WTC11 (cell line): ENCODE measurements around the gene PLPP3. TPM values are rescaled to one million over a fixed set of nuclear protein-coding genes. Genes with fewer than 3 reads are reported as not detected.
A peak's percentile ranks its signal among the peaks of the same experiment; 100 is the strongest.

Experiments used
- ATAC-seq: fragments of 200-7000 bp; cut with Tn5 transposase; 2 replicates; pipeline ENCODE4 v1.10.0; 2021; ENCODE audit warnings: mild to moderate bottlenecking, moderate library complexity
- CTCF ChIA-PET: fragments of 300-600 bp; sonication (Branson Sonifier 250); formaldehyde crosslinking; loops from one replicate; lab custom pipeline; 2021; ENCODE audit warnings: antibody characterized with exemption; lab: Charles Lee
- POLR2A ChIA-PET: fragments of 350-600 bp; sonication (Branson Sonifier 250); formaldehyde crosslinking; loops from one replicate; lab custom pipeline; 2021; ENCODE audit warnings: antibody characterized with exemption; lab: Charles Lee
- DNase-seq: peaks from one replicate; pipeline ENCODE4 v3.0.0; 2021; ENCODE audit warnings: low spot score
- H3K27ac Mint-ChIP-seq: 2 replicates; pipeline ENCODE4 v1.8.0; 2021; ENCODE audit warnings: mixed read lengths
- H3K27me3 Mint-ChIP-seq: 2 replicates; pipeline ENCODE4 v1.8.0; 2021; ENCODE audit warnings: low read depth, mild to moderate bottlenecking, moderate library complexity, mixed read lengths
- H3K36me3 Mint-ChIP-seq: 2 replicates; pipeline ENCODE4 v1.8.0; 2021; ENCODE audit warnings: mixed read lengths
- H3K4me1 Mint-ChIP-seq: 2 replicates; pipeline ENCODE4 v1.8.0; 2022; ENCODE audit warnings: mixed read lengths
- H3K4me3 Mint-ChIP-seq: 2 replicates; pipeline ENCODE4 v1.8.0; 2021; ENCODE audit warnings: mild to moderate bottlenecking, moderate library complexity, mixed read lengths
- H3K9me3 Mint-ChIP-seq: 2 replicates; pipeline ENCODE4 v1.8.0; 2021; ENCODE audit warnings: mixed read lengths
- AFF4 ChIP-seq: sonication (generic); formaldehyde crosslinking; IDR thresholded peaks from 2 replicates; pipeline ENCODE4 v1.8.1; 2023; ENCODE audit warnings: mild to moderate bottlenecking, missing genetic modification reagents, borderline replicate concordance
- ATF2 ChIP-seq: sonication (generic); formaldehyde crosslinking; IDR thresholded peaks from 2 replicates; pipeline ENCODE4 v1.8.1; 2022; ENCODE audit warnings: low read depth, missing genetic modification reagents, borderline replicate concordance
- ATF6 ChIP-seq: sonication (generic); formaldehyde crosslinking; IDR thresholded peaks from 2 replicates; pipeline ENCODE4 v1.8.1; 2023; ENCODE audit warnings: mild to moderate bottlenecking, missing genetic modification reagents
- FOXJ3 ChIP-seq: sonication (generic); formaldehyde crosslinking; IDR thresholded peaks from 2 replicates; pipeline ENCODE4 v1.9.0; 2021; ENCODE audit warnings: missing genetic modification reagents, mild to moderate bottlenecking, borderline replicate concordance
- GABPB1 ChIP-seq: sonication (generic); formaldehyde crosslinking; IDR thresholded peaks from 2 replicates; pipeline ENCODE4 v1.8.1; 2023; ENCODE audit warnings: mild to moderate bottlenecking, missing genetic modification reagents
- GRHL2 ChIP-seq: fragments of 250-450 bp; sonication (Bioruptor Pico); IDR thresholded peaks from 2 replicates; pipeline ENCODE4 v1.8.0; 2022; ENCODE audit warnings: mild to moderate bottlenecking, moderate library complexity; ENCODE audit not compliant: insufficient replicate concordance, severe bottlenecking
- MAX ChIP-seq: sonication (generic); formaldehyde crosslinking; IDR thresholded peaks from 2 replicates; pipeline ENCODE4 v1.8.0; 2022; ENCODE audit warnings: mild to moderate bottlenecking, missing genetic modification reagents
- MXD4 ChIP-seq: fragments of 250-450 bp; sonication (Bioruptor Pico); IDR thresholded peaks from 2 replicates; pipeline ENCODE4 v1.8.0; 2021; ENCODE audit warnings: mild to moderate bottlenecking, moderate library complexity, borderline replicate concordance
- PRDM15 ChIP-seq: sonication (generic); formaldehyde crosslinking; IDR thresholded peaks from 2 replicates; pipeline ENCODE4 v1.8.0; 2022; ENCODE audit warnings: missing genetic modification reagents
- PREB ChIP-seq: sonication (generic); formaldehyde crosslinking; IDR thresholded peaks from 2 replicates; pipeline ENCODE4 v1.8.1; 2022; ENCODE audit warnings: mild to moderate bottlenecking, missing genetic modification reagents, moderate library complexity, borderline replicate concordance
- TCF7 ChIP-seq: sonication (generic); formaldehyde crosslinking; IDR thresholded peaks from 2 replicates; pipeline ENCODE4 v1.8.0; 2022; ENCODE audit warnings: mild to moderate bottlenecking, low read depth, missing genetic modification reagents, moderate library complexity
- USF2 ChIP-seq: sonication (generic); formaldehyde crosslinking; IDR thresholded peaks from 2 replicates; pipeline ENCODE4 v1.8.1; 2023; ENCODE audit warnings: mild to moderate bottlenecking, missing genetic modification reagents, moderate library complexity
- ZNF121 ChIP-seq: sonication (generic); formaldehyde crosslinking; IDR thresholded peaks from 2 replicates; pipeline ENCODE4 v1.8.0; 2023; ENCODE audit warnings: missing genetic modification reagents
- ZNF263 ChIP-seq: sonication (generic); formaldehyde crosslinking; IDR thresholded peaks from 2 replicates; pipeline ENCODE4 v1.8.1; 2022; ENCODE audit warnings: low read depth, mild to moderate bottlenecking, moderate library complexity, missing genetic modification reagents
- ZNF416 ChIP-seq: fragments of 250-450 bp; sonication (Bioruptor Pico); IDR thresholded peaks from 2 replicates; pipeline ENCODE4 v1.9.0; 2021; ENCODE audit warnings: mild to moderate bottlenecking, inconsistent platforms
- ZNF423 ChIP-seq: fragments of 250-450 bp; sonication (Bioruptor Pico); IDR thresholded peaks from 2 replicates; pipeline ENCODE4 v2.1.2; 2022; ENCODE audit warnings: mild to moderate bottlenecking, moderate library complexity
- ZSCAN18 ChIP-seq: fragments of 250-450 bp; sonication (Bioruptor Pico); IDR thresholded peaks from 2 replicates; pipeline ENCODE4 v2.1.2; 2022; ENCODE audit warnings: mild to moderate bottlenecking, moderate library complexity
- total RNA-seq: library from RNA; stranded (reverse); gene quantifications from 3 replicates; pipeline ENCODE4 v1.2.3, GENCODE V29; 2021

PLPP3 gene
- total RNA-seq, 1 experiment from 2014 or later = 31.0 TPM

GRCh38 chr1:56461158-56462127 lies 117.9 kb downstream of the PLPP3 start:
- TF ChIP-seq MAX = no peak
- peak; percentile 78 for TF ChIP-seq GABPB1 (CRISPR knock-in tag)
- no peak for TF ChIP-seq ZNF263 (CRISPR knock-in tag)
- peak overlapping the region; percentile 3 for H3K27ac Mint-ChIP-seq
- POLR2A ChIA-PET = no interaction called here
- CTCF ChIA-PET = no interaction called here
- H3K4me3 Mint-ChIP-seq = no peak overlapping the region
- peaks cover 5% of the 10 kb centered on the region; the same call in 1 of the 2 replicates for H3K9me3 Mint-ChIP-seq
- H3K36me3 Mint-ChIP-seq = no peaks in the 10 kb centered on the region
- H3K27me3 Mint-ChIP-seq = no peaks in the 10 kb centered on the region
- H3K4me1 Mint-ChIP-seq = peaks cover 16% of the 10 kb centered on the region
- ATAC-seq (peak; percentile 89), DNase-seq (peak; percentile 16)

GRCh38 chr1:56459260-56459659 lies 120.1 kb downstream of the PLPP3 start:
- no peak overlapping the region for H3K27ac Mint-ChIP-seq
- POLR2A ChIA-PET = no interaction called here
- peaks cover 5% of the 10 kb centered on the region; the same call in 1 of the 2 replicates for H3K9me3 Mint-ChIP-seq
- H3K4me1 Mint-ChIP-seq = peaks cover 16% of the 10 kb centered on the region
- H3K36me3 Mint-ChIP-seq = no peaks in the 10 kb centered on the region
- CTCF ChIA-PET = no interaction called here
- DNase-seq = no peak
- H3K27me3 Mint-ChIP-seq = no peaks in the 10 kb centered on the region
- ATAC-seq = no peak
- H3K4me3 Mint-ChIP-seq = no peak overlapping the region
- TF ChIP-seq ZNF121 (CRISPR knock-in tag) (no peak), FOXJ3 (CRISPR knock-in tag) (no peak), ZNF416 (CRISPR knock-in tag) (no peak), ZSCAN18 (CRISPR knock-in tag) (no peak), ATF2 (CRISPR knock-in tag) (no peak), TCF7 (no peak), USF2 (CRISPR knock-in tag) (no peak), PRDM15 (CRISPR knock-in tag) (no peak), GRHL2 (CRISPR knock-in tag) (no peak), ATF6 (no peak), AFF4 (CRISPR knock-in tag) (no peak), GABPB1 (CRISPR knock-in tag) (no peak), PREB (CRISPR knock-in tag) (no peak), MXD4 (CRISPR knock-in tag) (no peak), ZNF423 (CRISPR knock-in tag) (no peak)
